ENCODE measurements around the gene ME3.
"Not testable (repeated sequence)": the region's sequence is repeated elsewhere in the genome, so short reads cannot be mapped to it uniquely, and the experiment has no call there.

Gene ME3

GRCh38 chr11:86565388-86565787 is 107.0 kb downstream of the ME3 start:
- no peak for DNase-seq (ENCODE audit: low read depth)
- no peak for TF ChIP-seq CTCF (IDR thresholded peaks at IDR 0.05; ENCODE audit: insufficient read depth, low read depth, low read length, missing control alignments)

GRCh38 chr11:86562842-86563241 is 109.6 kb downstream of the ME3 start:
- H3K4me3 ChIP-seq (ENCODE audit: low read depth, low read length); DNase-seq (ENCODE audit: low read depth): not testable (repeated sequence)

More at GRCh38 chr11:86565388-86565787, 107.0 kb downstream of the ME3 start:
- no peak overlapping the region for H3K4me3 ChIP-seq (ENCODE audit: low read depth, low read length)

- no peak for DNase-seq (ENCODE audit: low read depth)
- H3K4me3 ChIP-seq (ENCODE audit: low read depth, low read length), result no peak overlapping the region
- no peak for TF ChIP-seq CTCF (IDR thresholded peaks at IDR 0.05; ENCODE audit: insufficient read depth, low read depth, low read length, missing control alignments)
These were observed 113.0 kb downstream of the ME3 start for GRCh38 chr11:86559311-86559945.

- no peak overlapping the region for H3K4me3 ChIP-seq (ENCODE audit: low read depth, low read length)
- no peak for DNase-seq (ENCODE audit: low read depth)
- no peak for TF ChIP-seq CTCF (IDR thresholded peaks at IDR 0.05; ENCODE audit: insufficient read depth, low read depth, low read length, missing control alignments)
These were observed 113.6 kb downstream of the ME3 start for GRCh38 chr11:86558841-86559240.

GRCh38 chr11:86558207-86558606 is 114.2 kb downstream of the ME3 start:
- no peak for TF ChIP-seq CTCF (IDR thresholded peaks at IDR 0.05; ENCODE audit: insufficient read depth, low read depth, low read length, missing control alignments)
- DNase-seq (ENCODE audit: low read depth), result no peak
- no peak overlapping the region for H3K4me3 ChIP-seq (ENCODE audit: low read depth, low read length)

GRCh38 chr11:86555866-86556265 is 116.5 kb downstream of the ME3 start:
- TF ChIP-seq CTCF (IDR thresholded peaks at IDR 0.05; ENCODE audit: insufficient read depth, low read depth, low read length, missing control alignments), result no peak
- no peak for DNase-seq (ENCODE audit: low read depth)
- H3K4me3 ChIP-seq (ENCODE audit: low read depth, low read length), result no peak overlapping the region

GRCh38 chr11:86555401-86555800 is 117.0 kb downstream of the ME3 start:
- DNase-seq (ENCODE audit: low read depth), result no peak
- TF ChIP-seq CTCF (IDR thresholded peaks at IDR 0.05; ENCODE audit: insufficient read depth, low read depth, low read length, missing control alignments), result no peak
- no peak overlapping the region for H3K4me3 ChIP-seq (ENCODE audit: low read depth, low read length)

Data from GM12865 (cell line).